CD4-positive, alpha-beta T cell treated with Interleukin-4 for 1 hour (primary cell): ENCODE data around the gene RTTN.

ENCODE experiments used
- DNase-seq, 2 donors: peaks; one replicate each; pipeline ENCODE4 v3.0.0-alpha.2; 2020 to 2022

Gene RTTN

DNA sequence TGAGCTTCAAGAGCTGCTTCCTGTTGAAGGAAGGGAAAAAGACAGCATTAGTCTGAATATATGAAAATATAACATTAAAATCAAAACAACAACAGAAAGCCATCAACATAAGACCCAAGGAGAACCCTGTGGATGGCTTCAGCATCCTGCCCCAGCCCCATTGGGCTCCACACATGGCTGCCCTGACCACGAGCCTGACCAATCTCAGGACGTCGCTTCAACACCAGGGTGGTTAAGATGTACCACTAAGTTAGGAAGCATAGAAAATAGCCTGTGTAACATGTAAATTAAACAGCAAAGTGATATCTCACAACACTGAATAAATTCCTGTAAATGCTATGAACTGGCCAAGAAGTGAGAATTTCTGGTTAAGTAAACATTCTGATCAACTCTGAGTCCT is 180.7 kb downstream of the RTTN start:
- DNase-seq = no peak

DNA sequence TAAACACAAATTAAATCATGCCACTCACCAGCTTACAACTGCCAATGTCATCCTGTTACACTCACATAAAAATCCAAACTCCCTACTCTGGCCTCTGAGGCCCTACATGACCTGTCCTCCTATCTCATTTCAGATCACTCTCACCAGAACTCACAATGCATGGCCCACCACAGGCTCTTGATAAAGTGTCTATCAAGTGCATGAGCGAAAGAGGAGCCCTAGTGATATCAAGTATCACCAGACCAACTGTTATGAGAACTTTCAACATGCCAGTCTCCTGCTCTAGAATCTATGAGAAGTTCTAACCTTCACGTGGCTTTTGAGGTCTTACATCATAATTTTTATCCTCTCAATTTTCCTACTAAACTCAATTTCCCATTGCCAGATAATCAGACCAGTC is 181.4 kb downstream of the RTTN start:
- DNase-seq = no peak

GRCh38 chr18:70022636-70023035 is 182.9 kb downstream of the RTTN start:
- no peak for DNase-seq

DNA sequence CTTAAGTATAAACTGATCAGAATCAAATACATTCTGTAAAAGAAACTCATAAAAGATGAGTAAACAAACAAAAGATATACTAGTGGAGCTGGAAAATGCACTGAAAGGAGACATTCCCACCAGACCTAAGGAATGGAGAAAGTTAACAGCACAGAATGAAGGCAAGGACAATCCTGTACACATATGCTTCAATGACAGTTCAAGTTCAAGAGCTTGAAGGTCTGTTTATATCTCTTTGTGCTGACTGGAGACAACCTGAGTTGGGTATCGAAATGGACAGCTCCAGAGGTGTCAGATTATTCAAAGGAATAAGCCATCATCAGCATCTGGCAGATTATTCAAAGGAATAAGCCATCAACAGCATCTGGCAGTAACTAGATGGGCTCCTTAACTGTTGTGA is 184.0 kb downstream of the RTTN start:
- DNase-seq = no peak

DNA sequence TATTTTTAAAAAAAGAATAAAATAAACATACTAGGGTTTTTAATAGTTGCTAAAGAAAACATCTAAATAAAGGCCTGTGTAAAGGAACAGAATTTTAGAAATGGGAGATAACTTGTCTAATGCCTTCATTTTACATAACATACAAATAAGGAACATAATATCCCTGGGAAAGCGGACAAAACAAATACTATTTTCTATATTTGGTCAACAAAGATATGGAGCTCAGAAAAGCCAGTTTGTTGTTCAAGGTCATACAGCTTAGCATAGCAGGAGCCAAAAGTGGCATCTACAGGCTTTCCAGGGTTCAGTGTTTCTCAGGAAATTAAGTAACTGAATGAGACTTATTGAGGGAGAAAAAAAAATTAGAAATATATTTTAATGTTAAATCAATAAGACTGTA is 184.4 kb downstream of the RTTN start:
- no peak for DNase-seq

- DNase-seq = no peak
These were observed 185.5 kb downstream of the RTTN start for GRCh38 chr18:70019991-70020390.

DNA sequence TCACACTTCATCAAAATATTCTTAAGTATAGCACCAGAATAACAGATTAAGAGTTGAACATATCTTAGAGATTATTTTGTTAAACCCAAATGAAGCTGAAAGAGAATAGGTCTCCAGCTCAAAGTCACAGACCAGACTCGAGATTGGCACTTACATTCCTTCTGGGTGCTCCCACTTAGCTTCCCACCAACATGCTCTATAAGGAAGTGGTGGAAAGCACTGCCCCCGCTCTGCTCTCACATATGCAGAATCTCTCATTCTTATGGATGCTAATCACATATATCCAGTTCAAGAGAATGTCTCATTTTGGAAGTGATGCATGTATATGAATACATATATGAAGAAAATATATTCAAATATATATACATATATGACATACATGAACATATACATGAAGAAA is 186.4 kb downstream of the RTTN start:
- no peak for DNase-seq

- DNase-seq = no peak
These were observed 190.4 kb downstream of the RTTN start for GRCh38 chr18:70015127-70015526.

GRCh38 chr18:70005580-70005979 is 199.9 kb downstream of the RTTN start:
- DNase-seq = no peak

- no peak for DNase-seq
These were observed 200.8 kb downstream of the RTTN start for GRCh38 chr18:70004696-70005095.

GRCh38 chr18:69999656-70000055 is 205.8 kb downstream of the RTTN start:
- DNase-seq = no peak

- no peak for DNase-seq
These were observed 206.9 kb downstream of the RTTN start for GRCh38 chr18:69998523-69998987.

DNA sequence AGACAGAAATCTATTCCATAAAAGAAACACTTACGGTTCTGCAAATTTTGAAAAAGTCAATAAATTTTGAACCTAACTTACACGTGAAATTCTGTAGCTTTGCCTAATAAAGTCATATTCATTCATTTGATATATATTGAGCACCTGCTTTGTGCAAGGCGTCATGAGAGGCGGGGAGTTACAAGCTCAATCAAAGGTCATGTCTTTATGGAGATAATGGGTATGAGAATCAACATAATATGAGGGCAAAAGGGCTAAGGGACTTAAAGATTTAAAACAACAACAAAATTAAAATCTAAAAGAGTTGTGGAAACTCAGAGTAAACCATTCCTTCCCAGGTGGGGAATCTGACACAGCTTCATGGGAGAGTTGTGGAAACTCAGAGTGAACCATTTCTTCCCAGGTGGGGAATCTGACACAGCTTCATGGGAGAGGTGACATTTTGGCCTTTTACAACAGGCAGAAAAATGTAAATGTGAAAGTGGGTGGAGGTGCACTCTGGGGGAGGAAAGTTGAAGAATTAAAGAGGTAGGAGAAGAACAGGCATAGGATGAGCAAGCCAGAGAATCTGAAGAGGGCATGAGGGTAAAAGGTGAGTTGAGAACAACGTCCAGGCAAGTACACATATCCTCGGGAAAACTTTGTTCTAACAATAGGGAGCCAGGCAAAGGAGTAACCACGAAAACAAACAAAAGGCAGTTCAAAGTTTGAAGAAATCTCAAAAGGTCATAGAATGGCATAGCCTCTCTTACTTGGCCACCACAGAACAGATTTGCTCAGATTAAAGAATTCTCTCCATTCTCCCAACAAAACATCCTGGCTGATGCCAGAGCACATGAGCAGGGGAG is 208.3 kb downstream of the RTTN start:
- DNase-seq = no peak

DNA sequence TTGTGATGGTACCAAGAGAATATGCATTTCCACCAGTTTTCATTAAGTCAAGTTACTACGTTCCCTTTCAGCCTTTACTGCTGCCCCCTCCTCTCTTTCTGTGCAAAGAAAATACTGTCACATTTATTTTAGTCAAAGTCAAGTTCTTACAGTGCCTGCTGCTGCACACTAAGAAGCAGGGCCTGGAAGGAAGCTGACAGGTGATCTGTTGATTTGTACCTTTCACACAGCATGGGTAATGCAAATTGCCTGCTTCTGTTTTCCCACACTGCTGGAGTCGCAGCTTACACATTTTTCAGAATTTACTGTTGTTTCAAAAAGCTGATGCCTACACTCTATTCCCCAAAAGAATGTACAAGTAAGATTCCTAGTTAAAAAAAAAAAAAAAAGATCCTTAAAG is 209.1 kb downstream of the RTTN start:
- no peak for DNase-seq

- DNase-seq = no peak
These were observed 209.7 kb downstream of the RTTN start for GRCh38 chr18:69995774-69996173.

DNA sequence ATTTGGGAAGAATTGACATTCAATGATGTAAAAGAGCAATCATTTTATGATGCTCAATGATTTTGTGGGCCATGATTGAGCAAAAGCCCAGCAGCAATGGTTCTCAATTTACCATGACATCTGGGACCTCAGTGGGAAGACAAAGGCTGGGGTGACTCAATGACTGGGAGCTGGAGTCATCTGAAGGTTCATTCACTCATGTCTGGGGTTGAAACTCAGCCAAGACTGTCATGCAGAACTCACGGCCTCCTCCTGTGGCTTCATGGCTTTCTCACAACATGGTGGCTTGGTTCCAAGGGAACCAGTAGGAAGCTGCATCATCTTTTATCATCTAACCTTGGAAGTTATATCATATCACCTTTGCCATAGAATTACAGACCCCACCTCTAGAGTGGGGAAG is 212.7 kb downstream of the RTTN start:
- no peak for DNase-seq

GRCh38 chr18:69987870-69988269 is 217.6 kb downstream of the RTTN start:
- no peak for DNase-seq

DNA sequence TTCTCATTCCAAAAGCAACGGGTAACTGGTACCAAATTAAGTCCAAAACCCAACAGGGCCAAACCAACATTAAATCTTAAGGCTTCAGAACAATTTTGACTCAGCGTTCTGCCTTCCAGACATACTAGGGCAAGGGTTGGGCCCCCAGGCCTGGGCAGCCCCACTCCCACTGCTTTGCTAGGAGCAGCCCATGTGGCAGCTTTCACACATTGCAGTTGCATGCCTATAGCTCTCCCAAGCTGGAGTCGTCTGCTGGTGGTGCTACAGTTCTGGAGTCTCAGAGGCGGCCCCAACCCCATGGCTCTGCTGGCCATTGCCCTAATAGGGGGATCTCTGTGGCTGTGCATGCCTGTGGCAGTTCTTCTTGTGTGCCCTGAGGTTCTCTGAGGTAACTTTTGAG is 220.2 kb downstream of the RTTN start:
- no peak for DNase-seq

DNA sequence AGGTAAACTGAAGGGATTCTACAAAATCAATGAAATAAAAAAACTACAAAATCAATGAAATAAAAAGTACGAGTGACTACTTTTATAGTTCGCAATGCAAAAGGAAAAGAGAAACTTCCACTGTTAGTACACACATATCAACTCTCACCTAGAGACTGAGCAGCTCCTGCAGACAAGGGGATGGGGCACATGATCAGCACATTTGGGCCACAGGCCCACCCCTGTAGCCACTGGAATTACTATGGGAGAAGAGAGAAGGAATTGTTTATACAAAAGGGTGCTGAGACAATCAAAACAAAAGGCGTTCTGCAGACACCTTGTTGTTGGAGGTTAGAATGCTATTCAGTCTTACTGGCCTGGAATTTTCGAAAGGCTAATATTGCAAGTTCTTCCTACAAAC is 223.1 kb downstream of the RTTN start:
- DNase-seq = no peak

DNA sequence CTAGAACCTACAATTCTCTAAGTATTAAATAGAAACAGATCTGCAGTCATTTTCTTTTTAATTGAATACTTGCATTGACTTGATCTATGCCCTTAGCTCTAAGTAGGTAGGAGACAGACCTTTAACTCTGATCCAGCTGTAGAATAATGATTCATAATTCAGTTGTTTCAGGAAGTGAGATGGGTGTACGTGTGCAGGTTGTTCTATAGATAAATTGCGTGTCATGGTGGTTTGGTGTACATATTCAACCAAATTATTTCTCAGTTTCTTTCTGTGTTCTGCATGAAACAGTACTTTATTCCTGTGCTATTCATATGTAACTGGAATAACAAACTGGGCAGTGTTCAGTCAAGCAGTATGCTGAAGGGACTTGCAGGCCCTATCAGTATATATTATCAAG is 223.5 kb downstream of the RTTN start:
- no peak for DNase-seq

DNA sequence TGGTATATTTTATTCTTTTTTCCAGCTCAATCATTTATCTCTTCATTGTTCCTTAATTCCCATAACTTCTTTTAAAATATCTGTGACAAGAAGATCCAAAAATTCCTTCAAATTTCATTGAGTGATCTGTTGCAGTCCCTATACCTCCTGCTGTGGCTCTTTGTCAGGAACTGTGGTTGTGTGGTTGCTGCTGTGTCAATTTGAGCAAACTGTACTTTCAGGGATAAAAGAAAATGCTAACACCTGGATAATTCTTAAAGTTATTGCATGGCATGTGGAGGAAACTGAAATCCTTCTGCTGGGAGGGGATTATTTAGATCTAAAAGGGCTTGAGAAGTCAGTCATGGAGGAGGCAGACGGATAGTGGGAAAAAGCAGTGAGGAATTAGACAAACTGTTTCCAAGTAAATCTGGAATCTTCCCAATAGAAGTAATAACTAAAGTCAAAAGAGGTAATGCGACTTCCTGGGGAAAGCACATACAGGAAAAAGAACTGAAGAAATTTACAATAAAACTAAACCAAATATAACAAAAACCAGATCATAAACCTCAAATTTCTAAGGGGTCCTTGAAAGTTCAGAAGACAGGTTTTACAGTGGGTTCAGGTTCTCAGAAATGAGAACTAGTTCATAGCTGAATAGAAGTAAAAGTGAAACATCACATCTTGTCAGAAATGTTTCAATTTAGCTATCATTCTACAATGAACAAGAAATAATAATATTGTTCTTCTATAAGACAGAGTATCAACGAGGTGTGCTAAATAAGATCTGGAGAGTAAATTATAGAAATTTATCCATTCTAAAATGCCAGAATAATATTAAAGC is 224.3 kb downstream of the RTTN start:
- DNase-seq = no peak

- DNase-seq = no peak
These were observed 225.0 kb downstream of the RTTN start for GRCh38 chr18:69980509-69980908.

GRCh38 chr18:69978732-69979715 is 226.5 kb downstream of the RTTN start:
- no peak for DNase-seq
